SK-N-SH (cell line): ENCODE data around the gene RPS17. TPM values are rescaled to one million over a fixed set of nuclear protein-coding genes. Genes with fewer than 3 reads are reported as not detected.

Experiments
- CTCF ChIA-PET: fragments of 300-600, 350-600 bp; formaldehyde crosslinking; extraction: SDS; loops from one replicate; lab custom pipeline; 2021; lab: Yijun Ruan, JAX
- POLR2A ChIA-PET: fragments of 350-600 bp; sonication (Branson Sonifier 250); formaldehyde crosslinking; extraction: SDS; loops from one replicate; lab custom pipeline; 2020; ENCODE audit warnings: antibody characterized with exemption, inconsistent platforms; lab: Yijun Ruan, JAX
- DNase-seq: peaks from one replicate; pipeline ENCODE4 v3.0.0; 2012
- H2AFZ ChIP-seq: fragments of 200-600 bp; sonication (generic); 2 replicates; pipeline ENCODE4 v1.8.1; 2016; ENCODE audit warnings: antibody characterized with exemption, mild to moderate bottlenecking, low read depth
- H3F3A ChIP-seq: fragments of 200-600 bp; sonication (generic); replicated peaks from 2 replicates; pipeline ENCODE3; 2016; ENCODE audit warnings: antibody characterized with exemption, mild to moderate bottlenecking; ENCODE audit not compliant: insufficient read depth
- H3K27ac ChIP-seq, 2 experiments: fragments of 200-500 bp in 1 of 2; fragments of 200-600 bp in 1 of 2; sonication (Bioruptor generic) in 1 of 2; sonication (generic), shearing (Covaris generic) in 1 of 2; 2 replicates each; pipeline versions ENCODE4 v1.5.1 to v1.6.1; 2014 to 2016; ENCODE audit warnings: low read depth in 2 of 2, inconsistent platforms in 1 of 2, low read length in 1 of 2, mild to moderate bottlenecking in 1 of 2, mixed read lengths in 1 of 2
- H3K27me3 ChIP-seq: fragments of 200-600 bp; sonication (generic), shearing (Covaris generic); 2 replicates; pipeline ENCODE4 v1.6.1; 2016; ENCODE audit warnings: mixed run types; ENCODE audit not compliant: insufficient read depth
- H3K36me3 ChIP-seq, 2 experiments: fragments of 200-500 bp in 1 of 2; fragments of 200-600 bp in 1 of 2; sonication (Bioruptor generic) in 1 of 2; sonication (generic) in 1 of 2; replicated peaks in 1 of 2; 2 replicates each; pipeline versions ENCODE3 to v1.5.1; 2014 to 2016; ENCODE audit warnings: low read length in 1 of 2, mild to moderate bottlenecking in 1 of 2; ENCODE audit not compliant: insufficient read depth in 2 of 2, control insufficient read depth in 1 of 2
- H3K4me1 ChIP-seq, 2 experiments: fragments of 200-500 bp in 1 of 2; fragments of 200-600 bp in 1 of 2; sonication (Bioruptor generic) in 1 of 2; sonication (generic), shearing (Covaris generic) in 1 of 2; 2 replicates each; pipeline versions ENCODE4 v1.5.1 to v1.6.1; 2014 to 2016; ENCODE audit warnings: low read depth in 1 of 2, low read length in 1 of 2, mixed run types in 1 of 2; ENCODE audit not compliant: insufficient read depth in 2 of 2, control insufficient read depth in 1 of 2
- H3K4me2 ChIP-seq: fragments of 200-600 bp; sonication (generic), shearing (Covaris generic); 2 replicates; pipeline ENCODE4 v1.6.1; 2017; ENCODE audit warnings: mixed run types
- H3K4me3 ChIP-seq, 2 experiments: fragments of 200-500 bp in 1 of 2; fragments of 200-600 bp in 1 of 2; sonication (Bioruptor generic) in 1 of 2; sonication (generic), shearing (Covaris generic) in 1 of 2; 2 replicates each; pipeline versions ENCODE4 v1.5.1 to v1.8.1; 2014 to 2016; ENCODE audit warnings: low read depth in 2 of 2, inconsistent platforms in 1 of 2, low read length in 1 of 2, mild to moderate bottlenecking in 1 of 2, mixed read lengths in 1 of 2, moderate library complexity in 1 of 2
- H3K79me2 ChIP-seq: fragments of 200-600 bp; sonication (generic); 2 replicates; pipeline ENCODE4 v1.8.1; 2017; ENCODE audit warnings: mild to moderate bottlenecking; ENCODE audit not compliant: insufficient read depth
- H3K9ac ChIP-seq: fragments of 200-600 bp; sonication (generic); 2 replicates; pipeline ENCODE4 v1.6.1; 2017; ENCODE audit warnings: mixed run types
- H3K9me2 ChIP-seq: fragments of 200-600 bp; sonication (generic); 2 replicates; pipeline ENCODE4 v1.6.1; 2017; ENCODE audit warnings: mixed run types
- H3K9me3 ChIP-seq: fragments of 200-600 bp; sonication (generic); 2 replicates; pipeline ENCODE4 v1.6.1; 2017; ENCODE audit warnings: mixed run types, mild to moderate bottlenecking, moderate library complexity
- H4K20me1 ChIP-seq: fragments of 200-600 bp; sonication (generic); 2 replicates; pipeline ENCODE4 v1.6.1; 2017; ENCODE audit warnings: mild to moderate bottlenecking, mixed run types; ENCODE audit not compliant: insufficient read depth
- CHD2 ChIP-seq: fragments of 150-350 bp; IDR thresholded peaks from 2 replicates; pipeline ENCODE4 v1.6.1; 2018; ENCODE audit warnings: low read length; ENCODE audit not compliant: partially characterized antibody
- ELF1 ChIP-seq: IDR thresholded peaks from 2 replicates; pipeline ENCODE4 v1.4.0; 2012
- EP300 ChIP-seq, 2 experiments: IDR thresholded peaks; 2 replicates each; pipeline versions ENCODE4 v1.4.0 to v1.6.1; 2012; ENCODE audit warnings: borderline replicate concordance in 1 of 2, low read depth in 1 of 2, low read length in 1 of 2
- EZH2phosphoT487 ChIP-seq: fragments of 200-600 bp; sonication (generic); IDR thresholded peaks from 2 replicates; pipeline ENCODE4 v1.6.1; 2017; ENCODE audit warnings: low read depth, mixed run types, mild to moderate bottlenecking, antibody characterized with exemption, moderate library complexity, borderline replicate concordance
- FOSL2 ChIP-seq: IDR thresholded peaks from 2 replicates; pipeline ENCODE4 v1.4.0; 2012; ENCODE audit warnings: low read depth, mild to moderate bottlenecking, moderate library complexity, borderline replicate concordance
- FOXJ3 ChIP-seq: sonication (generic); formaldehyde crosslinking; IDR thresholded peaks from 2 replicates; pipeline ENCODE4 v1.5.1; 2020; ENCODE audit warnings: mild to moderate bottlenecking, missing genetic modification reagents
- GATA2 ChIP-seq: sonication (generic); formaldehyde crosslinking; IDR thresholded peaks from 2 replicates; pipeline ENCODE4 v1.5.0; 2020; ENCODE audit warnings: mild to moderate bottlenecking, missing genetic modification reagents
- IRF3 ChIP-seq: fragments of 150-350 bp; IDR thresholded peaks from 2 replicates; pipeline ENCODE4 v1.6.1; 2016; ENCODE audit warnings: mild to moderate bottlenecking, low read depth, low read length
- JUND ChIP-seq: IDR thresholded peaks from 2 replicates; pipeline ENCODE4 v1.4.0; 2012
- MEF2A ChIP-seq: IDR thresholded peaks from 2 replicates; pipeline ENCODE4 v1.4.0; 2012; ENCODE audit warnings: low read depth, borderline replicate concordance
- NRF1 ChIP-seq: IDR thresholded peaks from 2 replicates; pipeline ENCODE4 v1.6.1; 2012; ENCODE audit warnings: low read depth, mild to moderate bottlenecking, low read length
- RXRA ChIP-seq: IDR thresholded peaks from 2 replicates; pipeline ENCODE4 v1.4.0; 2012; ENCODE audit warnings: low read depth, mild to moderate bottlenecking, borderline replicate concordance
- SMC3 ChIP-seq: IDR thresholded peaks from 2 replicates; pipeline ENCODE4 v1.6.1; 2012; ENCODE audit warnings: low read depth, low read length, improper control_type of control experiment
- TAF1 ChIP-seq: IDR thresholded peaks from 2 replicates; pipeline ENCODE4 v1.6.1; 2012; ENCODE audit warnings: low read depth, mild to moderate bottlenecking, low read length, moderate library complexity, borderline replicate concordance
- TCF12 ChIP-seq: IDR thresholded peaks from 2 replicates; pipeline ENCODE4 v1.4.0; 2012
- TEAD4 ChIP-seq: IDR thresholded peaks from 2 replicates; pipeline ENCODE4 v1.4.0; 2012; ENCODE audit warnings: mild to moderate bottlenecking, borderline replicate concordance; ENCODE audit not compliant: insufficient read depth
- USF2 ChIP-seq: fragments of 150-350 bp; IDR thresholded peaks from 2 replicates; pipeline ENCODE4 v1.6.1; 2017; ENCODE audit warnings: antibody characterized with exemption, low read length, low read depth, borderline replicate concordance
- YY1 ChIP-seq: IDR thresholded peaks from 2 replicates; pipeline ENCODE4 v1.4.0; 2012; ENCODE audit warnings: low read depth, mild to moderate bottlenecking
- WGBS: methylation state at CpG from one replicate; pipeline ENCODE4 v1.1.6; 2017; ENCODE audit warnings: low lambda C conversion rate; 5-methylcytosine and 5-hydroxymethylcytosine counted together
- polyA plus RNA-seq, 3 experiments: library from polyadenylated mRNA; depleted of rRNA; stranded (reverse); fragments of >200 nt; gene quantifications; 2 replicates each; pipeline ENCODE4 v1.2.3, GENCODE V29; 2012
- TF ChIP-seq, protein P1 (sequence below): IDR thresholded peaks from 2 replicates; pipeline ENCODE4 v1.4.0; 2012; ENCODE audit warnings: low read depth
- TF ChIP-seq, protein P2 (sequence below): fragments of 200-600 bp; sonication (generic); IDR thresholded peaks from 2 replicates; pipeline ENCODE4 v1.6.1; 2017; ENCODE audit warnings: antibody characterized with exemption, mild to moderate bottlenecking, moderate library complexity

The RPS17 gene
- polyA plus RNA-seq, 1 of the 3 experiments (the other 2 are of a cell fraction): 9,168 TPM

GRCh38 chr15:82553846-82554245, 13.6 kb upstream of the RPS17 start:
- TF ChIP-seq USF2 (no peak), RXRA (no peak), TEAD4 (no peak), FOSL2 (no peak), MEF2A (no peak), CHD2 (no peak), GATA2 (CRISPR knock-in tag) (no peak), IRF3 (no peak), EP300 (IDR thresholded peaks at IDR 0.05; ENCODE audit: borderline replicate concordance in 1 of 2, low read depth in 1 of 2, low read length in 1 of 2) (no peak), NRF1 (no peak), FOXJ3 (no peak)
- TF ChIP-seq, protein P1, sequence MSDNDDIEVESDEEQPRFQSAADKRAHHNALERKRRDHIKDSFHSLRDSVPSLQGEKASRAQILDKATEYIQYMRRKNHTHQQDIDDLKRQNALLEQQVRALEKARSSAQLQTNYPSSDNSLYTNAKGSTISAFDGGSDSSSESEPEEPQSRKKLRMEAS: no peak
- no peaks in the 10 kb centered on the region for H3K9me3 ChIP-seq
- no peak overlapping the region for H2AFZ ChIP-seq
- H3K4me2 ChIP-seq: no peak overlapping the region
- 56% methylated on average over 1 of the region's 1 CpG for WGBS
- no peaks in the 10 kb centered on the region for H4K20me1 ChIP-seq
- H3K27ac ChIP-seq: no peak overlapping the region
- no peak overlapping the region for H3K4me3 ChIP-seq
- ChIA-PET CTCF (interaction anchor here (1.5 kb wide), 1 partner anchor 13 kb away, joined by 5 read pairs; the partner anchor contains the start of gene RPS17), POLR2A (no interaction called here)
- H3K36me3 ChIP-seq: no peaks in the 10 kb centered on the region
- no peak overlapping the region for H3K9ac ChIP-seq
- DNase-seq: no peak
- no peaks in the 10 kb centered on the region for H3K4me1 ChIP-seq
- H3K27me3 ChIP-seq: no peaks in the 10 kb centered on the region
- H3K79me2 ChIP-seq: no peaks in the 10 kb centered on the region
- no peaks in the 10 kb centered on the region for H3F3A ChIP-seq
- H3K9me2 ChIP-seq: no peaks in the 10 kb centered on the region

DNA sequence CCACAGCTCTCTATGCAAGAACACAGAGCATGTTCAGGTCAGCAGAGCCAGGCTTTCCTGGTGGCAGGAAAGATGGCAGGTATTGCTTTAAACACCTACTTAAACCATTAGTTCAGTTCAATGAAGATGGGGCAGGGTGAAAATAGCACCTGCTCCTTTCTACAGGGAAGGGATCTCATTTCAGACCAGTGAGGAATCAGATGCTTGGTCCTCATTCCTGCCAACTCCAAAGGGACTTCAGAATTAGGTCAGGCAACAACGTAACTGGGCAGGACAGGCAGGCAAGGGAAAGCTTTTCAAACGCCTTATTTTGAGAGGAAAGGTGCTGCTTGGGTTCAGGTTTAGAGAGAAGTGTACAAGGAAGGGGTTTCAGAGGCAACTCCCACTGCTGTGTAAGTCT, 12.6 kb upstream of the RPS17 start:
- Histone ChIP-seq H3K4me3 (no peak overlapping the region), H3K9me3 (no peaks in the 10 kb centered on the region), H3K4me1 (no peaks in the 10 kb centered on the region), H2AFZ (no peak overlapping the region), H3K4me2 (no peak overlapping the region), H3K27me3 (no peaks in the 10 kb centered on the region), H3K9me2 (no peaks in the 10 kb centered on the region), H3F3A (no peaks in the 10 kb centered on the region), H4K20me1 (no peaks in the 10 kb centered on the region), H3K36me3 (no peaks in the 10 kb centered on the region), H3K9ac (no peak overlapping the region), H3K27ac (no peak overlapping the region), H3K79me2 (no peaks in the 10 kb centered on the region)
- TF ChIP-seq ELF1: no peak
- no peak for TF ChIP-seq YY1
- no peak for TF ChIP-seq FOXJ3
- no peak for TF ChIP-seq JUND
- no peak for TF ChIP-seq IRF3
- TF ChIP-seq SMC3: no peak
- no peak for TF ChIP-seq TAF1
- TF ChIP-seq, protein P2, sequence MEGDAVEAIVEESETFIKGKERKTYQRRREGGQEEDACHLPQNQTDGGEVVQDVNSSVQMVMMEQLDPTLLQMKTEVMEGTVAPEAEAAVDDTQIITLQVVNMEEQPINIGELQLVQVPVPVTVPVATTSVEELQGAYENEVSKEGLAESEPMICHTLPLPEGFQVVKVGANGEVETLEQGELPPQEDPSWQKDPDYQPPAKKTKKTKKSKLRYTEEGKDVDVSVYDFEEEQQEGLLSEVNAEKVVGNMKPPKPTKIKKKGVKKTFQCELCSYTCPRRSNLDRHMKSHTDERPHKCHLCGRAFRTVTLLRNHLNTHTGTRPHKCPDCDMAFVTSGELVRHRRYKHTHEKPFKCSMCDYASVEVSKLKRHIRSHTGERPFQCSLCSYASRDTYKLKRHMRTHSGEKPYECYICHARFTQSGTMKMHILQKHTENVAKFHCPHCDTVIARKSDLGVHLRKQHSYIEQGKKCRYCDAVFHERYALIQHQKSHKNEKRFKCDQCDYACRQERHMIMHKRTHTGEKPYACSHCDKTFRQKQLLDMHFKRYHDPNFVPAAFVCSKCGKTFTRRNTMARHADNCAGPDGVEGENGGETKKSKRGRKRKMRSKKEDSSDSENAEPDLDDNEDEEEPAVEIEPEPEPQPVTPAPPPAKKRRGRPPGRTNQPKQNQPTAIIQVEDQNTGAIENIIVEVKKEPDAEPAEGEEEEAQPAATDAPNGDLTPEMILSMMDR: no peak
- no peak for TF ChIP-seq EZH2phosphoT487
- TF ChIP-seq TCF12: no peak
- TF ChIP-seq TEAD4: no peak
- WGBS: 78% methylated on average over 2 of the region's 2 CpGs
- CTCF ChIA-PET: interaction anchor here (1.0 to 1.5 kb wide), 2 partner anchors 10 to 12 kb away, joined by 3 to 5 read pairs; partner anchors contain the start of gene RPS17
- POLR2A ChIA-PET: no interaction called here
- no peak for DNase-seq
